Coronary artery (tissue), 2 donors: Measurements from ENCODE around the gene MCTP1.

ENCODE experiments used
- DNase-seq: peaks from one replicate; pipeline ENCODE4 v3.0.0-alpha.2; 2017; ENCODE audit warnings: low spot score
- H3K27ac ChIP-seq, 2 donors: fragments of 200-600 bp; sonication (generic); one replicate each; pipeline ENCODE4 v1.5.1; 2016 to 2019
- H3K4me3 ChIP-seq: fragments of 200-600 bp; sonication (generic); 2 replicates; pipeline ENCODE4 v1.5.1; 2016; ENCODE audit warnings: mild to moderate bottlenecking, moderate library complexity
- CTCF ChIP-seq: fragments of 200-600 bp; sonication (generic); IDR thresholded peaks from one replicate; pipeline ENCODE4 v1.5.1; 2019; ENCODE audit warnings: antibody characterized with exemption

MCTP1 gene

GRCh38 chr5:95050708-95051107 lies 234.2 kb downstream of the MCTP1 start:
- no peak overlapping the region for H3K27ac ChIP-seq
- TF ChIP-seq CTCF, result no peak
- no peak for DNase-seq
- H3K4me3 ChIP-seq, result no peak overlapping the region

- Histone ChIP-seq H3K4me3 (no peak overlapping the region), H3K27ac (peak overlapping the region in 1 of 2 donors; percentile 37)
- TF ChIP-seq CTCF, result no peak
- no peak for DNase-seq
Measured at GRCh38 chr5:95048628-95049027, 236.3 kb downstream of the MCTP1 start.

- no peak for TF ChIP-seq CTCF
- Histone ChIP-seq H3K4me3 (no peak overlapping the region), H3K27ac (no peak overlapping the region)
- DNase-seq, result no peak
Measured at GRCh38 chr5:95045181-95045965, 239.5 kb downstream of the MCTP1 start.

- TF ChIP-seq CTCF, result no peak
- no peak for DNase-seq
- no peak overlapping the region for H3K27ac ChIP-seq
- H3K4me3 ChIP-seq, result no peak overlapping the region
Measured at GRCh38 chr5:95044096-95044495, 240.8 kb downstream of the MCTP1 start.

- no peak for DNase-seq
- H3K4me3 ChIP-seq, result no peak overlapping the region
- TF ChIP-seq CTCF, result no peak
- H3K27ac ChIP-seq, result no peak overlapping the region
Measured at GRCh38 chr5:95043648-95044047, 241.2 kb downstream of the MCTP1 start.

GRCh38 chr5:95043234-95043633 lies 241.7 kb downstream of the MCTP1 start:
- Histone ChIP-seq H3K27ac (no peak overlapping the region), H3K4me3 (no peak overlapping the region)
- TF ChIP-seq CTCF, result no peak
- DNase-seq, result no peak

GRCh38 chr5:95042037-95042436 lies 242.9 kb downstream of the MCTP1 start:
- no peak for DNase-seq
- H3K4me3 ChIP-seq, result no peak overlapping the region
- no peak for TF ChIP-seq CTCF
- no peak overlapping the region for H3K27ac ChIP-seq
